ENCODE data around the gene MYRF. TPM values are rescaled to one million over a fixed set of nuclear protein-coding genes. Genes with fewer than 3 reads are reported as not detected.
A peak's percentile ranks its signal among the peaks of the same experiment; 100 is the strongest.

The MYRF gene
- total RNA-seq, 1 donor from 2014 or later, result not detected

DNA sequence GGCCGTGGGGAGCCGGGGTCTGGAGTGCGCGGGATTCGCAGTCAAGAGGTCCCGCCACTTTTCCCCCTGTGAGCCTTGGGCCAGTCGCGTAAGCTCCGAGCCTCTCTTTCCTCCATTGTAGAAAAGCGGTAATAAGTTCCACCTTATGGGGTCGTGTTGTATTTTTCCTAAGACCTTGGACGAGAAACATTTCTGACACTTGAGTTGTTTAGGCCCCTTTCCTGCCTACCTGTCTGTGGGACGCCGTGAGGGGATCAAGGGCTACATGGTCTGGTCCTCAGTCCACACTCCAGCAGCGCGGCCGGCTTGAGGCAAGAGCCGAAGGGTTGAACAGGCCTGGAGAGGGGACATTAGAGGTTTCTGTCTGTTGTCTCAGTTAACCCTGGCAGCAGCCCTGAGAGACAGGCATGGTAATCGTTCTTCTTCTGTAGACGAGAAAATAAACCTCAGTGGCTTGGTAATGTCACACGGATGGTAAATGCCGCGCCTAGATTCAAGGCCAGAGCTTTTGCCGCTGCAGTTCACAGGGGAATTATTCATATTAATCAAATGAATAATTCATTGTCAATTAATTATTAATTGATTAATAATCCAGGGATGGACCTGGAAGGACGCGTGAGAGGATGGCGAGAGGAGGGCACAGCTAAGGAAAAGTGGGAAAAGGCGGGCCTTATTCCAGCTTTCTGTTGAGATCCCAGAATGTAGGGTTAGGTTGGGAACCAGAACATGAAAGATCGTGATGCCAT is 40.8 kb downstream of the MYRF start:
- Histone ChIP-seq H3K27me3 (no peaks in the 10 kb centered on the region), H3K4me1 (peaks cover 5 to 19% of the 10 kb centered on the region in 2 donors), H3K27ac (peak overlapping the region; percentile 87 to 97), H3K36me3 (peaks cover 20 to 25% of the 10 kb centered on the region in 2 donors), H3K9me3 (no peaks in the 10 kb centered on the region), H3K4me3 (peak overlapping the region; percentile 79 to 99)
- no peak for DNase-seq (ENCODE audit: low spot score in 2 of 2)
- TF ChIP-seq, protein P1, sequence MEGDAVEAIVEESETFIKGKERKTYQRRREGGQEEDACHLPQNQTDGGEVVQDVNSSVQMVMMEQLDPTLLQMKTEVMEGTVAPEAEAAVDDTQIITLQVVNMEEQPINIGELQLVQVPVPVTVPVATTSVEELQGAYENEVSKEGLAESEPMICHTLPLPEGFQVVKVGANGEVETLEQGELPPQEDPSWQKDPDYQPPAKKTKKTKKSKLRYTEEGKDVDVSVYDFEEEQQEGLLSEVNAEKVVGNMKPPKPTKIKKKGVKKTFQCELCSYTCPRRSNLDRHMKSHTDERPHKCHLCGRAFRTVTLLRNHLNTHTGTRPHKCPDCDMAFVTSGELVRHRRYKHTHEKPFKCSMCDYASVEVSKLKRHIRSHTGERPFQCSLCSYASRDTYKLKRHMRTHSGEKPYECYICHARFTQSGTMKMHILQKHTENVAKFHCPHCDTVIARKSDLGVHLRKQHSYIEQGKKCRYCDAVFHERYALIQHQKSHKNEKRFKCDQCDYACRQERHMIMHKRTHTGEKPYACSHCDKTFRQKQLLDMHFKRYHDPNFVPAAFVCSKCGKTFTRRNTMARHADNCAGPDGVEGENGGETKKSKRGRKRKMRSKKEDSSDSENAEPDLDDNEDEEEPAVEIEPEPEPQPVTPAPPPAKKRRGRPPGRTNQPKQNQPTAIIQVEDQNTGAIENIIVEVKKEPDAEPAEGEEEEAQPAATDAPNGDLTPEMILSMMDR (IDR thresholded peaks at IDR 0.05), result no peak
- intact Hi-C loops (cut with DNase I), result loop anchor here (2.0 to 5.0 kb wide), 3 partner anchors 156 to 329 kb away; partner anchors contain the start of genes FTH1 and INCENP

GRCh38 chr11:61793829-61794204 is 41.4 kb downstream of the MYRF start:
- Histone ChIP-seq H3K9me3 (no peaks in the 10 kb centered on the region), H3K27me3 (no peaks in the 10 kb centered on the region), H3K36me3 (peaks cover 15 to 19% of the 10 kb centered on the region in 2 donors), H3K4me1 (peaks cover 5 to 19% of the 10 kb centered on the region in 2 donors), H3K27ac (no peak overlapping the region), H3K4me3 (no peak overlapping the region)
- TF ChIP-seq, protein P1 (IDR thresholded peaks at IDR 0.05), result no peak
- no peak for DNase-seq (ENCODE audit: low spot score in 2 of 2)
- intact Hi-C loops (cut with DNase I), result loop anchor here (2.0 to 5.0 kb wide), 3 partner anchors 155 to 328 kb away; partner anchors contain the start of genes FTH1 and INCENP

- intact Hi-C loops (cut with DNase I), result loop anchor here (5.0 kb wide), 2 partner anchors 173 to 328 kb away; partner anchors contain the start of genes FTH1 and INCENP
- H3K36me3 ChIP-seq, result peaks cover 7 to 12% of the 10 kb centered on the region in 2 donors
- H3K4me3 ChIP-seq, result no peak overlapping the region
- no peak for DNase-seq (ENCODE audit: low spot score in 2 of 2)
- H3K27me3 ChIP-seq, result no peaks in the 10 kb centered on the region
- no peaks in the 10 kb centered on the region for H3K9me3 ChIP-seq
- TF ChIP-seq, protein P1 (IDR thresholded peaks at IDR 0.05), result no peak
- peaks cover 5 to 19% of the 10 kb centered on the region in 2 donors for H3K4me1 ChIP-seq
- H3K27ac ChIP-seq, result no peak overlapping the region
Observed at GRCh38 chr11:61794579-61794978, 42.1 kb downstream of the MYRF start.

DNA sequence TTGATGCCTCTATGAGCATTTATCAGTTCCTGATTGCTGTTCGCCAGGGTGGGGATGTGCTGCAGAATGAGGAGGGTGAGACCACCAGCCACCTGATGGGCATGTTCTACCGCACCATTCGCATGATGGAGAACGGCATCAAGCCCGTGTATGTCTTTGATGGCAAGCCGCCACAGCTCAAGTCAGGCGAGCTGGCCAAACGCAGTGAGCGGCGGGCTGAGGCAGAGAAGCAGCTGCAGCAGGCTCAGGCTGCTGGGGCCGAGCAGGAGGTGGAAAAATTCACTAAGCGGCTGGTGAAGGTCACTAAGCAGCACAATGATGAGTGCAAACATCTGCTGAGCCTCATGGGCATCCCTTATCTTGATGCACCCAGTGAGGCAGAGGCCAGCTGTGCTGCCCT is 43.0 kb downstream of the MYRF start:
- no peaks in the 10 kb centered on the region for H3K9me3 ChIP-seq
- TF ChIP-seq, protein P1 (IDR thresholded peaks at IDR 0.05), result no peak
- no peaks in the 10 kb centered on the region for H3K27me3 ChIP-seq
- no peak for DNase-seq (ENCODE audit: low spot score in 2 of 2)
- intact Hi-C loops (cut with DNase I), result loop anchor here (5.0 kb wide), 3 partner anchors 57 to 517 kb away; no protein-coding TSS in a partner anchor
- no peak overlapping the region for H3K4me3 ChIP-seq
- H3K4me1 ChIP-seq, result peaks cover 5 to 19% of the 10 kb centered on the region in 2 donors
- H3K36me3 ChIP-seq, result peaks cover 0 to 6% of the 10 kb centered on the region in 2 donors
- no peak overlapping the region for H3K27ac ChIP-seq

DNA sequence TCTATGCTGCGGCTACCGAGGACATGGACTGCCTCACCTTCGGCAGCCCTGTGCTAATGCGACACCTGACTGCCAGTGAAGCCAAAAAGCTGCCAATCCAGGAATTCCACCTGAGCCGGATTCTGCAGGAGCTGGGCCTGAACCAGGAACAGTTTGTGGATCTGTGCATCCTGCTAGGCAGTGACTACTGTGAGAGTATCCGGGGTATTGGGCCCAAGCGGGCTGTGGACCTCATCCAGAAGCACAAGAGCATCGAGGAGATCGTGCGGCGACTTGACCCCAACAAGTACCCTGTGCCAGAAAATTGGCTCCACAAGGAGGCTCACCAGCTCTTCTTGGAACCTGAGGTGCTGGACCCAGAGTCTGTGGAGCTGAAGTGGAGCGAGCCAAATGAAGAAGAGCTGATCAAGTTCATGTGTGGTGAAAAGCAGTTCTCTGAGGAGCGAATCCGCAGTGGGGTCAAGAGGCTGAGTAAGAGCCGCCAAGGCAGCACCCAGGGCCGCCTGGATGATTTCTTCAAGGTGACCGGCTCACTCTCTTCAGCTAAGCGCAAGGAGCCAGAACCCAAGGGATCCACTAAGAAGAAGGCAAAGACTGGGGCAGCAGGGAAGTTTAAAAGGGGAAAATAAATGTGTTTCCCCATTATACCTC is 43.6 kb downstream of the MYRF start:
- no peak for DNase-seq (ENCODE audit: low spot score in 2 of 2)
- no peak overlapping the region for H3K27ac ChIP-seq
- TF ChIP-seq, protein P1 (IDR thresholded peaks at IDR 0.05), result no peak
- no peaks in the 10 kb centered on the region for H3K9me3 ChIP-seq
- H3K4me3 ChIP-seq, result no peak overlapping the region
- peaks cover 0 to 6% of the 10 kb centered on the region in 2 donors for H3K36me3 ChIP-seq
- intact Hi-C loops (cut with DNase I), result loop anchor here (2.0 to 5.0 kb wide), 6 partner anchors 56 to 516 kb away; partner anchors contain the start of gene FADS3
- no peaks in the 10 kb centered on the region for H3K27me3 ChIP-seq
- H3K4me1 ChIP-seq, result peaks cover 5 to 19% of the 10 kb centered on the region in 2 donors

Measured in ascending aorta (tissue), 2 donors.